ENCODE data around the gene USHBP1. TPM values are rescaled to one million over a fixed set of nuclear protein-coding genes. Genes with fewer than 3 reads are reported as not detected.
A peak's percentile ranks its signal among the peaks of the same experiment; 100 is the strongest.
"Not testable (repeated sequence)": the region's sequence is repeated elsewhere in the genome, so short reads cannot be mapped to it uniquely, and the experiment has no call there.

Gene USHBP1
- total and polyA plus RNA-seq, 5 donors from 2014 or later: not detected

- DNase-seq (peak in 1 of 3 donors; percentile 21), ATAC-seq (ENCODE audit: low read depth in 2 of 2) (no peak)
- H3K4me3 ChIP-seq (ENCODE audit: low read depth, low read length): no peak overlapping the region
These were observed 38.0 kb upstream of the USHBP1 start for GRCh38 chr19:17302391-17303166.

GRCh38 chr19:17300992-17301619 lies 36.6 kb upstream of the USHBP1 start:
- H3K4me3 ChIP-seq (ENCODE audit: low read depth, low read length): no peak overlapping the region
- H3K36me3 ChIP-seq (ENCODE audit: control insufficient read depth, insufficient read depth, low read length): peaks cover 4% of the 10 kb centered on the region
- H3K4me1 Mint-ChIP-seq: peaks cover 5 to 36% (median 18%) of the 10 kb centered on the region in 4 donors
- H3K4me3 Mint-ChIP-seq: peak overlapping the region in 2 of 4 donors; percentile 28 to 35
- ATAC-seq (ENCODE audit: low read depth in 2 of 2) (no peak), DNase-seq (no peak)
- H3K27ac ChIP-seq (ENCODE audit: insufficient read depth, low read length, poor library complexity, severe bottlenecking): no peak overlapping the region
- H3K27me3 Mint-ChIP-seq: no peaks in the 10 kb centered on the region
- peaks cover 5% of the 10 kb centered on the region for H3K36me3 Mint-ChIP-seq
- no peaks in the 10 kb centered on the region for H3K27me3 ChIP-seq (ENCODE audit: control insufficient read depth, insufficient read depth, low read length)
- no peaks in the 10 kb centered on the region for H3K9me3 Mint-ChIP-seq
- peaks cover 31% of the 10 kb centered on the region for H3K4me1 ChIP-seq (ENCODE audit: control insufficient read depth, insufficient read depth, low read length, poor library complexity, severe bottlenecking)
- H3K27ac Mint-ChIP-seq: no peak overlapping the region
- H3K9me3 ChIP-seq (ENCODE audit: control insufficient read depth in 2 of 2, low read length in 2 of 2): no peaks in the 10 kb centered on the region

More at GRCh38 chr19:17302391-17303166, 38.0 kb upstream of the USHBP1 start:
- H3K4me1 ChIP-seq (ENCODE audit: control insufficient read depth, insufficient read depth, low read length, poor library complexity, severe bottlenecking): peaks cover 40% of the 10 kb centered on the region
- H3K27me3 ChIP-seq (ENCODE audit: control insufficient read depth, insufficient read depth, low read length): no peaks in the 10 kb centered on the region
- Mint-ChIP-seq H3K27me3 (no peaks in the 10 kb centered on the region), H3K9me3 (no peaks in the 10 kb centered on the region), H3K4me3 (peak overlapping the region; percentile 80 to 96 (median 82)), H3K36me3 (peaks cover 5% of the 10 kb centered on the region), H3K4me1 (peaks cover 5 to 43% (median 20%) of the 10 kb centered on the region in 4 donors), H3K27ac (peak overlapping the region in 2 of 3 donors; percentile 42 to 54)
- H3K36me3 ChIP-seq (ENCODE audit: control insufficient read depth, insufficient read depth, low read length): peaks cover 4% of the 10 kb centered on the region
- H3K27ac ChIP-seq (ENCODE audit: insufficient read depth, low read length, poor library complexity, severe bottlenecking): peak overlapping the region; percentile 72
- H3K9me3 ChIP-seq (ENCODE audit: control insufficient read depth in 2 of 2, low read length in 2 of 2): no peaks in the 10 kb centered on the region

GRCh38 chr19:17296976-17297375 lies 32.4 kb upstream of the USHBP1 start:
- ATAC-seq (ENCODE audit: low read depth in 2 of 2) (no peak), DNase-seq (no peak)
- Mint-ChIP-seq H3K4me3 (no peak overlapping the region), H3K27me3 (no peaks in the 10 kb centered on the region), H3K9me3 (no peaks in the 10 kb centered on the region), H3K4me1 (peaks cover 0 to 10% (median 3%) of the 10 kb centered on the region in 4 donors), H3K27ac (no peak overlapping the region), H3K36me3 (peaks cover 5% of the 10 kb centered on the region)
- H3K36me3 ChIP-seq (ENCODE audit: control insufficient read depth, insufficient read depth, low read length): peaks cover 4% of the 10 kb centered on the region
- no peaks in the 10 kb centered on the region for H3K9me3 ChIP-seq (ENCODE audit: control insufficient read depth in 2 of 2, low read length in 2 of 2)
- H3K27ac ChIP-seq (ENCODE audit: insufficient read depth, low read length, poor library complexity, severe bottlenecking): no peak overlapping the region
- no peak overlapping the region for H3K4me3 ChIP-seq (ENCODE audit: low read depth, low read length)
- H3K4me1 ChIP-seq (ENCODE audit: control insufficient read depth, insufficient read depth, low read length, poor library complexity, severe bottlenecking): peaks cover 9% of the 10 kb centered on the region
- H3K27me3 ChIP-seq (ENCODE audit: control insufficient read depth, insufficient read depth, low read length): no peaks in the 10 kb centered on the region

GRCh38 chr19:17296273-17296672 lies 31.7 kb upstream of the USHBP1 start:
- no peaks in the 10 kb centered on the region for H3K27me3 Mint-ChIP-seq
- H3K4me3 ChIP-seq (ENCODE audit: low read depth, low read length): no peak overlapping the region
- H3K9me3 ChIP-seq (ENCODE audit: control insufficient read depth in 2 of 2, low read length in 2 of 2): no peaks in the 10 kb centered on the region
- no peak overlapping the region for H3K27ac ChIP-seq (ENCODE audit: insufficient read depth, low read length, poor library complexity, severe bottlenecking)
- peaks cover 4% of the 10 kb centered on the region for H3K36me3 ChIP-seq (ENCODE audit: control insufficient read depth, insufficient read depth, low read length)
- H3K4me1 ChIP-seq (ENCODE audit: control insufficient read depth, insufficient read depth, low read length, poor library complexity, severe bottlenecking): peaks cover 11% of the 10 kb centered on the region
- peaks cover 0 to 5% (median 2%) of the 10 kb centered on the region in 4 donors for H3K4me1 Mint-ChIP-seq
- no peaks in the 10 kb centered on the region for H3K27me3 ChIP-seq (ENCODE audit: control insufficient read depth, insufficient read depth, low read length)
- H3K9me3 Mint-ChIP-seq: no peaks in the 10 kb centered on the region
- no peak for DNase-seq
- H3K36me3 Mint-ChIP-seq: peaks cover 5% of the 10 kb centered on the region
- peak overlapping the region in 1 of 3 donors; percentile 69 for H3K27ac Mint-ChIP-seq
- no peak for ATAC-seq (ENCODE audit: low read depth in 2 of 2)
- H3K4me3 Mint-ChIP-seq: no peak overlapping the region

- H3K9me3 Mint-ChIP-seq: not testable (repeated sequence)
- peaks cover 11% of the 10 kb centered on the region for H3K4me1 ChIP-seq (ENCODE audit: control insufficient read depth, insufficient read depth, low read length, poor library complexity, severe bottlenecking)
These were observed 31.0 kb upstream of the USHBP1 start for GRCh38 chr19:17295551-17295950.

GRCh38 chr19:17294051-17294891 lies 29.7 kb upstream of the USHBP1 start:
- H3K4me1 ChIP-seq (ENCODE audit: control insufficient read depth, insufficient read depth, low read length, poor library complexity, severe bottlenecking): peaks cover 11% of the 10 kb centered on the region
- H3K27me3 ChIP-seq (ENCODE audit: control insufficient read depth, insufficient read depth, low read length): no peaks in the 10 kb centered on the region
- no peak overlapping the region for H3K27ac Mint-ChIP-seq
- peaks cover 6% of the 10 kb centered on the region for H3K27me3 Mint-ChIP-seq
- no peak for ATAC-seq (ENCODE audit: low read depth in 2 of 2)
- no peaks in the 10 kb centered on the region for H3K9me3 ChIP-seq (ENCODE audit: control insufficient read depth in 2 of 2, low read length in 2 of 2)
- peaks cover 4% of the 10 kb centered on the region for H3K36me3 ChIP-seq (ENCODE audit: control insufficient read depth, insufficient read depth, low read length)
- peaks cover 5% of the 10 kb centered on the region for H3K36me3 Mint-ChIP-seq
- H3K4me1 Mint-ChIP-seq: peaks cover 0 to 5% (median 2%) of the 10 kb centered on the region in 4 donors
- peaks cover 0 to 1% (median 0%) of the 10 kb centered on the region in 7 donors for H3K9me3 Mint-ChIP-seq
- H3K4me3 Mint-ChIP-seq: peak overlapping the region in 2 of 4 donors; percentile 47 to 85
- H3K27ac ChIP-seq (ENCODE audit: insufficient read depth, low read length, poor library complexity, severe bottlenecking): no peak overlapping the region
- DNase-seq: peak in 2 of 3 donors; percentile 29 to 32
- H3K4me3 ChIP-seq (ENCODE audit: low read depth, low read length): no peak overlapping the region

More at GRCh38 chr19:17295551-17295950, 31.0 kb upstream of the USHBP1 start:
- H3K27me3 Mint-ChIP-seq; DNase-seq; H3K27ac Mint-ChIP-seq; H3K4me3 Mint-ChIP-seq; H3K4me3 ChIP-seq (ENCODE audit: low read depth, low read length); H3K36me3 Mint-ChIP-seq; H3K27me3 ChIP-seq (ENCODE audit: control insufficient read depth, insufficient read depth, low read length); H3K36me3 ChIP-seq (ENCODE audit: control insufficient read depth, insufficient read depth, low read length); H3K4me1 Mint-ChIP-seq; ATAC-seq (ENCODE audit: low read depth in 2 of 2); H3K9me3 ChIP-seq (ENCODE audit: control insufficient read depth in 2 of 2, low read length in 2 of 2); H3K27ac ChIP-seq (ENCODE audit: insufficient read depth, low read length, poor library complexity, severe bottlenecking): not testable (repeated sequence)

- H3K4me1 Mint-ChIP-seq: peaks cover 0 to 5% (median 2%) of the 10 kb centered on the region in 4 donors
- H3K4me3 Mint-ChIP-seq: peak overlapping the region in 2 of 4 donors; percentile 47 to 85
- Histone ChIP-seq H3K4me1 (ENCODE audit: control insufficient read depth, insufficient read depth, low read length, poor library complexity, severe bottlenecking) (peaks cover 11% of the 10 kb centered on the region), H3K27me3 (ENCODE audit: control insufficient read depth, insufficient read depth, low read length) (no peaks in the 10 kb centered on the region), H3K36me3 (ENCODE audit: control insufficient read depth, insufficient read depth, low read length) (peaks cover 4% of the 10 kb centered on the region), H3K4me3 (ENCODE audit: low read depth, low read length) (no peak overlapping the region), H3K27ac (ENCODE audit: insufficient read depth, low read length, poor library complexity, severe bottlenecking) (no peak overlapping the region), H3K9me3 (ENCODE audit: control insufficient read depth in 2 of 2, low read length in 2 of 2) (no peaks in the 10 kb centered on the region)
- peaks cover 6% of the 10 kb centered on the region for H3K27me3 Mint-ChIP-seq
- no peak for ATAC-seq (ENCODE audit: low read depth in 2 of 2)
- DNase-seq: no peak
- peaks cover 5% of the 10 kb centered on the region for H3K36me3 Mint-ChIP-seq
- no peak overlapping the region for H3K27ac Mint-ChIP-seq
- H3K9me3 Mint-ChIP-seq: peaks cover 0 to 1% (median 0%) of the 10 kb centered on the region in 7 donors
These were observed 29.1 kb upstream of the USHBP1 start for GRCh38 chr19:17293605-17294004.
